PC-3 (cell line): Measurements from ENCODE around the gene RPL37. TPM values are rescaled to one million over a fixed set of nuclear protein-coding genes. Genes with fewer than 3 reads are reported as not detected.

ENCODE experiments used
- ATAC-seq: fragments of 200-7000 bp; cut with Tn5 transposase; 2 replicates; pipeline ENCODE4 v1.9.1; 2020; ENCODE audit warnings: mild to moderate bottlenecking, moderate library complexity
- BruUV-seq: library from RNA; stranded (reverse); fragments of 400-500 nt; replicated peaks from 2 replicates; lab custom pipeline; 2021; lab: Mats Ljungman, UMichigan
- CTCF ChIA-PET: fragments of 300-600 bp; sonication (Branson Sonifier 250); formaldehyde crosslinking; loops from one replicate; lab custom pipeline; 2022; ENCODE audit warnings: antibody characterized with exemption; lab: Charles Lee
- POLR2A ChIA-PET: fragments of 300-600 bp; sonication (Branson Sonifier 250); formaldehyde crosslinking; loops from one replicate; lab custom pipeline; 2022; ENCODE audit warnings: antibody characterized with exemption; ENCODE audit not compliant: unreplicated experiment; lab: Charles Lee
- DNase-seq: peaks from one replicate; pipeline ENCODE4 v3.0.0-alpha.2; 2015
- H2AFZ ChIP-seq: fragments of 300-600 bp; sonication (generic); 2 replicates; pipeline ENCODE4 v1.6.0; 2016; ENCODE audit warnings: antibody characterized with exemption, low read length
- H3F3A ChIP-seq: fragments of 300-600 bp; sonication (generic); one replicate; pipeline ENCODE4 v1.6.0; 2017; ENCODE audit warnings: antibody characterized with exemption, low read length, control low read depth, mild to moderate bottlenecking; ENCODE audit not compliant: unreplicated experiment
- H3K27ac ChIP-seq: fragments of 300-600 bp; sonication (generic); 2 replicates; pipeline ENCODE4 v1.5.1; 2016; ENCODE audit warnings: mild to moderate bottlenecking, low read length
- H3K27me3 ChIP-seq: fragments of 300-600 bp; sonication (generic); 2 replicates; pipeline ENCODE4 v1.6.1; 2016; ENCODE audit warnings: low read length, mixed read lengths
- H3K36me3 ChIP-seq: fragments of 300-600 bp; sonication (generic); 2 replicates; pipeline ENCODE4 v1.6.1; 2016; ENCODE audit warnings: low read depth, mixed run types, low read length, mixed read lengths
- H3K4me1 ChIP-seq: fragments of 300-600 bp; sonication (generic); 2 replicates; pipeline ENCODE4 v1.5.1; 2016; ENCODE audit warnings: low read length; ENCODE audit not compliant: insufficient read depth
- H3K4me2 ChIP-seq: fragments of 300-600 bp; sonication (generic); 2 replicates; pipeline ENCODE4 v1.6.0; 2016; ENCODE audit warnings: low read length
- H3K4me3 ChIP-seq: fragments of 300-600 bp; sonication (generic); 2 replicates; pipeline ENCODE4 v1.5.1; 2016; ENCODE audit warnings: mild to moderate bottlenecking, low read length, mixed read lengths
- H3K79me2 ChIP-seq: fragments of 300-600 bp; sonication (generic); 2 replicates; pipeline ENCODE4 v1.6.1; 2017; ENCODE audit warnings: low read length, mixed read lengths
- H3K9ac ChIP-seq: fragments of 300-600 bp; sonication (generic); 2 replicates; pipeline ENCODE4 v1.6.0; 2016; ENCODE audit warnings: mild to moderate bottlenecking, low read length
- H3K9me2 ChIP-seq: fragments of 300-600 bp; sonication (generic); replicated peaks from 2 replicates; pipeline ENCODE4 v1.6.1; 2016; ENCODE audit warnings: mixed run types, low read length, mixed read lengths
- H3K9me3 ChIP-seq: fragments of 300-600 bp; sonication (generic); 2 replicates; pipeline ENCODE4 v1.6.1; 2016; ENCODE audit warnings: low read length, mixed read lengths
- H4K20me1 ChIP-seq: fragments of 300-600 bp; sonication (generic); 2 replicates; pipeline ENCODE4 v1.6.1; 2016; ENCODE audit warnings: low read length, mixed read lengths
- CTCF ChIP-seq: fragments of 300-600 bp; sonication (generic); conservative IDR thresholded peaks from 2 replicates; pipeline ENCODE4 v1.5.1; 2017; ENCODE audit warnings: antibody characterized with exemption, low read depth, mild to moderate bottlenecking, low read length
- EZH2 ChIP-seq: fragments of 300-600 bp; sonication (generic); IDR thresholded peaks from one replicate; pipeline ENCODE4 v1.6.1; 2017; ENCODE audit warnings: antibody characterized with exemption, mild to moderate bottlenecking, low read length; ENCODE audit not compliant: unreplicated experiment
- EZH2phosphoT487 ChIP-seq: fragments of 300-600 bp; sonication (generic); IDR thresholded peaks from 2 replicates; pipeline ENCODE4 v1.6.1; 2018; ENCODE audit warnings: mild to moderate bottlenecking, antibody characterized with exemption, low read length, borderline replicate concordance
- intact Hi-C: fragments of 100-400 bp; cut with micrococcal nuclease; formaldehyde crosslinking; loops from 2 replicates; pipeline ENCODE4 v1.9.0; 2023
- total RNA-seq: library from RNA; depleted of rRNA; stranded (reverse); fragments of >200 nt; gene quantifications from 2 replicates; pipeline ENCODE4 v1.2.3, GENCODE V29; 2014

The RPL37 gene
- total RNA-seq, 1 experiment from 2014 or later = 2,823 TPM

GRCh38 chr5:40860711-40861110, 25.7 kb upstream of the RPL37 start:
- intact Hi-C loops = no loop called here
- Histone ChIP-seq H3K36me3 (no peaks in the 10 kb centered on the region), H3K9me3 (0 out of 2 replicates have a peak, but pooled peaks cover 6% of the 10 kb centered on the region), H3K27ac (no peak overlapping the region), H3K27me3 (no peaks in the 10 kb centered on the region), H4K20me1 (no peaks in the 10 kb centered on the region), H3K4me1 (no peaks in the 10 kb centered on the region), H2AFZ (no peak overlapping the region), H3K79me2 (no peaks in the 10 kb centered on the region), H3K4me3 (no peak overlapping the region), H3K4me2 (no peak overlapping the region), H3F3A (no peaks in the 10 kb centered on the region), H3K9me2 (no peaks in the 10 kb centered on the region), H3K9ac (no peak overlapping the region)
- TF ChIP-seq EZH2phosphoT487 (no peak), CTCF (no peak), EZH2 (no peak)
- no peak for DNase-seq
- ChIA-PET POLR2A (no interaction called here), CTCF (interaction anchor here (0.6 kb wide), 1 partner anchor 123 kb away, joined by 3 read pairs; no protein-coding TSS in a partner anchor)
- BruUV-seq = no TSS peak
- ATAC-seq = no peak

GRCh38 chr5:40853632-40854192, 18.7 kb upstream of the RPL37 start:
- BruUV-seq = no TSS peak
- no peak overlapping the region for H3K27ac ChIP-seq
- no peaks in the 10 kb centered on the region for H4K20me1 ChIP-seq
- no peak overlapping the region for H3K4me2 ChIP-seq
- no peaks in the 10 kb centered on the region for H3K4me1 ChIP-seq
- no peaks in the 10 kb centered on the region for H3K27me3 ChIP-seq
- intact Hi-C loops = no loop called here
- H3F3A ChIP-seq = no peaks in the 10 kb centered on the region
- no peak overlapping the region for H3K9ac ChIP-seq
- no peak for ATAC-seq
- no peak overlapping the region for H2AFZ ChIP-seq
- no peak for DNase-seq
- ChIA-PET CTCF (no interaction called here), POLR2A (no interaction called here)
- H3K79me2 ChIP-seq = no peaks in the 10 kb centered on the region
- H3K36me3 ChIP-seq = no peaks in the 10 kb centered on the region
- H3K4me3 ChIP-seq = no peak overlapping the region
- no peak for TF ChIP-seq EZH2phosphoT487
- no peak for TF ChIP-seq CTCF
- no peak for TF ChIP-seq EZH2
- no peaks in the 10 kb centered on the region for H3K9me3 ChIP-seq
- no peaks in the 10 kb centered on the region for H3K9me2 ChIP-seq

- no peaks in the 10 kb centered on the region for H3K9me2 ChIP-seq
- no peak for DNase-seq
- no peaks in the 10 kb centered on the region for H3F3A ChIP-seq
- no peak overlapping the region for H2AFZ ChIP-seq
- H3K27ac ChIP-seq = no peak overlapping the region
- no peak overlapping the region for H3K9ac ChIP-seq
- ChIA-PET CTCF (no interaction called here), POLR2A (no interaction called here)
- H3K4me2 ChIP-seq = no peak overlapping the region
- TF ChIP-seq EZH2phosphoT487 (no peak), CTCF (no peak)
- no peaks in the 10 kb centered on the region for H3K79me2 ChIP-seq
- H3K27me3 ChIP-seq = no peaks in the 10 kb centered on the region
- ATAC-seq = no peak
- no peaks in the 10 kb centered on the region for H3K36me3 ChIP-seq
- H4K20me1 ChIP-seq = no peaks in the 10 kb centered on the region
- intact Hi-C loops = no loop called here
- no peak overlapping the region for H3K4me3 ChIP-seq
- no TSS peak for BruUV-seq
- H3K4me1 ChIP-seq = peaks cover 7% of the 10 kb centered on the region
- H3K9me3 ChIP-seq = no peaks in the 10 kb centered on the region
Observed at GRCh38 chr5:40847525-40847924, 12.5 kb upstream of the RPL37 start.
